Esophagus muscularis mucosa (tissue), 4 donors: ENCODE data around the gene MTPN. TPM values are rescaled to one million over a fixed set of nuclear protein-coding genes. Genes with fewer than 3 reads are reported as not detected.

Experiments
- DNase-seq: peaks from one replicate; pipeline ENCODE4 v3.0.0-alpha.2; 2017; ENCODE audit errors: extremely low spot score
- H3K27ac ChIP-seq, 4 donors: fragments of 200-600 bp; sonication (generic); replicated peaks in 1 of 4; 1 replicate in 3 of 4; 2 replicates in 1 of 4; pipeline ENCODE4 v1.5.1; 2016 to 2019; ENCODE audit warnings: mild to moderate bottlenecking in 1 of 4
- H3K27me3 ChIP-seq, 4 donors: fragments of 200-600 bp; sonication (generic); one replicate each; pipeline versions ENCODE4 v1.5.1 to v1.6.0; 2016 to 2019
- H3K36me3 ChIP-seq, 4 donors: fragments of 200-600 bp; sonication (generic); one replicate each; pipeline ENCODE4 v1.5.1; 2016 to 2019
- H3K4me1 ChIP-seq, 4 donors: fragments of 200-600 bp; sonication (generic); one replicate each; pipeline ENCODE4 v1.5.1; 2016 to 2019
- H3K4me3 ChIP-seq, 4 donors: fragments of 200-600 bp; sonication (generic); 1 replicate in 2 of 4; 2 replicates in 2 of 4; pipeline ENCODE4 v1.5.1; 2016 to 2019; ENCODE audit warnings: mild to moderate bottlenecking in 4 of 4, moderate library complexity in 1 of 4
- H3K9me3 ChIP-seq, 4 donors: fragments of 200-600 bp; sonication (generic); 1 replicate in 3 of 4; 2 replicates in 1 of 4; pipeline ENCODE4 v1.5.1; 2016 to 2019
- CTCF ChIP-seq, 3 experiments: fragments of 200-600 bp in 2 of 3; fragments of 450-650 bp in 1 of 3; sonication (generic) in 2 of 3; IDR thresholded peaks; one replicate each; pipeline ENCODE4 v1.5.1; 2017 to 2019; ENCODE audit warnings: antibody characterized with exemption in 3 of 3, mild to moderate bottlenecking in 2 of 3, moderate library complexity in 1 of 3
- EP300 ChIP-seq: sonication (generic); formaldehyde crosslinking; IDR thresholded peaks from one replicate; pipeline ENCODE4 v1.6.1; 2017; ENCODE audit warnings: antibody characterized with exemption
- POLR2A ChIP-seq: fragments of 450-650 bp; IDR thresholded peaks from one replicate; pipeline ENCODE4 v1.6.1; 2017; ENCODE audit warnings: antibody characterized with exemption, moderate library complexity, mild to moderate bottlenecking, low read depth
- POLR2AphosphoS5 ChIP-seq, 2 donors: sonication (generic); formaldehyde crosslinking; IDR thresholded peaks; one replicate each; pipeline ENCODE4 v1.6.1; 2017; ENCODE audit warnings: antibody characterized with exemption in 2 of 2
- WGBS: methylation state at CpG from one replicate; pipeline ENCODE4 v1.1.5; 2018; 5-methylcytosine and 5-hydroxymethylcytosine counted together
- intact Hi-C: fragments of 100-400 bp; cut with DNase I; formaldehyde crosslinking; loops from one replicate; pipeline ENCODE4 v1.15.1; 2023
- total RNA-seq, 4 donors: library from RNA; depleted of rRNA; stranded (reverse); fragments of >200 nt; gene quantifications; one replicate each; pipeline versions ENCODE4 v1.1.0 to v1.2.1, GENCODE V29; 2016

The MTPN gene
- total RNA-seq, 4 donors from 2014 or later = 68.8 to 74.9 (median 71.5) TPM

- DNase-seq = peak; percentile 70
- intact Hi-C loops = no loop called here
- Histone ChIP-seq H3K36me3 (no peaks in the 10 kb centered on the region), H3K27ac (no peak overlapping the region), H3K9me3 (no peaks in the 10 kb centered on the region), H3K4me3 (no peak overlapping the region), H3K27me3 (no peaks in the 10 kb centered on the region), H3K4me1 (no peaks in the 10 kb centered on the region)
- no peak for TF ChIP-seq CTCF (IDR thresholded peaks at IDR 0.05)
- TF ChIP-seq POLR2AphosphoS5 (IDR thresholded peaks at IDR 0.05) = no peak
- TF ChIP-seq POLR2A = no peak
- TF ChIP-seq EP300 = no peak
- WGBS = 81% methylated on average over 3 of the region's 3 CpGs
Observed at GRCh38 chr7:135894816-135895215, 82.3 kb downstream of the MTPN start.

GRCh38 chr7:135889823-135890222, 87.3 kb downstream of the MTPN start:
- DNase-seq = no peak
- Histone ChIP-seq H3K4me3 (no peak overlapping the region), H3K4me1 (no peaks in the 10 kb centered on the region), H3K36me3 (no peaks in the 10 kb centered on the region), H3K27me3 (no peaks in the 10 kb centered on the region), H3K27ac (no peak overlapping the region), H3K9me3 (no peaks in the 10 kb centered on the region)
- TF ChIP-seq POLR2AphosphoS5 (IDR thresholded peaks at IDR 0.05) (no peak), EP300 (no peak), CTCF (IDR thresholded peaks at IDR 0.05) (no peak), POLR2A (no peak)
- intact Hi-C loops = no loop called here
- 89% methylated on average over 6 of the region's 6 CpGs for WGBS

GRCh38 chr7:135888740-135889139, 88.4 kb downstream of the MTPN start:
- DNase-seq = no peak
- H3K9me3 ChIP-seq = no peaks in the 10 kb centered on the region
- H3K27ac ChIP-seq = no peak overlapping the region
- no peaks in the 10 kb centered on the region for H3K27me3 ChIP-seq
- no peaks in the 10 kb centered on the region for H3K36me3 ChIP-seq
- intact Hi-C loops = no loop called here
- TF ChIP-seq EP300 (no peak), POLR2AphosphoS5 (IDR thresholded peaks at IDR 0.05) (no peak), CTCF (IDR thresholded peaks at IDR 0.05) (no peak), POLR2A (no peak)
- no peak overlapping the region for H3K4me3 ChIP-seq
- no peaks in the 10 kb centered on the region for H3K4me1 ChIP-seq
- WGBS = 97% methylated on average over 5 of the region's 5 CpGs

GRCh38 chr7:135886345-135887132, 90.6 kb downstream of the MTPN start:
- Histone ChIP-seq H3K4me3 (no peak overlapping the region), H3K36me3 (no peaks in the 10 kb centered on the region), H3K4me1 (no peaks in the 10 kb centered on the region), H3K9me3 (no peaks in the 10 kb centered on the region), H3K27ac (no peak overlapping the region), H3K27me3 (no peaks in the 10 kb centered on the region)
- DNase-seq = no peak
- WGBS = 81% methylated on average over 5 of the region's 5 CpGs
- intact Hi-C loops = no loop called here
- TF ChIP-seq EP300 (no peak), CTCF (IDR thresholded peaks at IDR 0.05) (no peak), POLR2AphosphoS5 (IDR thresholded peaks at IDR 0.05) (no peak), POLR2A (no peak)
